H9 (cell line): Measurements from ENCODE around the gene RND3. TPM values are rescaled to one million over a fixed set of nuclear protein-coding genes. Genes with fewer than 3 reads are reported as not detected.

Experiments
- DNase-seq: peaks from one replicate; pipeline ENCODE4 v3.0.0-alpha.2; 2017
- H2AFZ ChIP-seq: one replicate; pipeline ENCODE4 v1.6.1; 2013; ENCODE audit warnings: mild to moderate bottlenecking, low read length, control low read depth, moderate library complexity
- H2AK5ac ChIP-seq: 2 replicates; pipeline ENCODE4 v1.6.1; 2013; ENCODE audit warnings: low read length, control low read depth, mixed read lengths; ENCODE audit not compliant: insufficient read length
- H2BK120ac ChIP-seq: one replicate; pipeline ENCODE4 v1.6.1; 2013; ENCODE audit warnings: low read depth, mild to moderate bottlenecking, low read length, control low read depth, inconsistent platforms; ENCODE audit not compliant: poor library complexity, severe bottlenecking
- H2BK12ac ChIP-seq: 2 replicates; pipeline ENCODE4 v1.6.1; 2013; ENCODE audit warnings: low read length, control low read depth, mixed read lengths, low read depth; ENCODE audit not compliant: insufficient read length
- H2BK15ac ChIP-seq: 2 replicates; pipeline ENCODE4 v1.6.1; 2013; ENCODE audit warnings: low read depth, low read length, control low read depth
- H2BK20ac ChIP-seq: one replicate; pipeline ENCODE4 v1.6.1; 2013; ENCODE audit warnings: low read depth, mild to moderate bottlenecking, low read length, control low read depth, inconsistent platforms; ENCODE audit not compliant: poor library complexity, severe bottlenecking
- H2BK5ac ChIP-seq: 2 replicates; pipeline ENCODE4 v1.6.1; 2013; ENCODE audit warnings: low read length, control low read depth, mixed read lengths; ENCODE audit not compliant: insufficient read length
- H3K14ac ChIP-seq: 2 replicates; pipeline ENCODE4 v1.6.1; 2013; ENCODE audit warnings: low read length, control low read depth; ENCODE audit not compliant: insufficient read depth
- H3K18ac ChIP-seq: 2 replicates; pipeline ENCODE4 v1.6.1; 2013; ENCODE audit warnings: low read depth, mild to moderate bottlenecking, mixed read lengths, low read length, control low read depth; ENCODE audit not compliant: insufficient read length
- H3K23ac ChIP-seq: 2 replicates; pipeline ENCODE4 v1.6.1; 2013; ENCODE audit warnings: low read length, control low read depth, mixed read lengths, low read depth; ENCODE audit not compliant: insufficient read length
- H3K23me2 ChIP-seq: 2 replicates; pipeline ENCODE4 v1.6.1; 2013; ENCODE audit warnings: low read depth, mild to moderate bottlenecking, mixed read lengths, low read length, control low read depth; ENCODE audit not compliant: insufficient read length, poor library complexity, severe bottlenecking
- H3K27ac ChIP-seq: 2 replicates; pipeline ENCODE4 v1.5.1; 2013; ENCODE audit warnings: low read length, control low read depth, mixed read lengths, low read depth; ENCODE audit not compliant: insufficient read length
- H3K27me3 ChIP-seq: 2 replicates; pipeline ENCODE4 v1.6.1; 2013; ENCODE audit warnings: low read length, control low read depth, inconsistent platforms; ENCODE audit not compliant: insufficient read depth
- H3K4ac ChIP-seq: 2 replicates; pipeline ENCODE4 v1.6.1; 2013; ENCODE audit warnings: low read depth, mild to moderate bottlenecking, control low read depth, inconsistent platforms, low read length, moderate library complexity
- H3K4me1 ChIP-seq: 2 replicates; pipeline ENCODE4 v1.6.1; 2013; ENCODE audit warnings: low read length, control low read depth, inconsistent platforms; ENCODE audit not compliant: insufficient read depth
- H3K4me2 ChIP-seq: 2 replicates; pipeline ENCODE4 v1.6.1; 2013; ENCODE audit warnings: low read length, control low read depth, mixed read lengths; ENCODE audit not compliant: insufficient read length, insufficient read depth
- H3K56ac ChIP-seq: 2 replicates; pipeline ENCODE4 v1.6.1; 2013; ENCODE audit warnings: low read depth, mild to moderate bottlenecking, mixed read lengths, low read length, control low read depth; ENCODE audit not compliant: insufficient read length
- H3K79me1 ChIP-seq: 2 replicates; pipeline ENCODE4 v1.6.1; 2013; ENCODE audit warnings: low read depth, mild to moderate bottlenecking, moderate library complexity, low read length, control low read depth, inconsistent platforms; ENCODE audit not compliant: insufficient read depth, poor library complexity, severe bottlenecking
- H3K79me2 ChIP-seq: 2 replicates; pipeline ENCODE4 v1.6.1; 2013; ENCODE audit warnings: low read length, control low read depth, inconsistent platforms; ENCODE audit not compliant: insufficient read depth
- H3K9ac ChIP-seq: 2 replicates; pipeline ENCODE4 v1.6.1; 2013; ENCODE audit warnings: low read length, control low read depth, mixed read lengths; ENCODE audit not compliant: insufficient read length; ENCODE audit errors: extremely low read depth
- H3K9me3 ChIP-seq: one replicate; pipeline ENCODE4 v1.6.1; 2013; ENCODE audit warnings: low read depth, low read length, inconsistent platforms; ENCODE audit not compliant: control insufficient read depth
- H3T11ph ChIP-seq: one replicate; pipeline ENCODE4 v1.6.1; 2013; ENCODE audit warnings: mild to moderate bottlenecking, low read length, control low read depth, inconsistent platforms
- H4K20me1 ChIP-seq: one replicate; pipeline ENCODE4 v1.6.1; 2013; ENCODE audit not compliant: control insufficient read depth, insufficient read length, insufficient read depth
- H4K5ac ChIP-seq: 2 replicates; pipeline ENCODE4 v1.6.1; 2013; ENCODE audit warnings: low read depth, mild to moderate bottlenecking, mixed read lengths, low read length, control low read depth; ENCODE audit not compliant: insufficient read length
- H4K8ac ChIP-seq: replicated peaks from 2 replicates; pipeline ENCODE4 v1.6.1; 2013; ENCODE audit warnings: low read length, control low read depth, mixed read lengths, low read depth; ENCODE audit not compliant: insufficient read length
- H4K91ac ChIP-seq: 2 replicates; pipeline ENCODE4 v1.6.1; 2013; ENCODE audit warnings: low read depth, mild to moderate bottlenecking, moderate library complexity, mixed read lengths, low read length, control low read depth; ENCODE audit not compliant: insufficient read length
- H3K27ac Mint-ChIP-seq, 3 experiments: 2 replicates in 2 of 3; 3 replicates in 1 of 3; pipeline ENCODE4 v1.8.0; 2020 to 2021; ENCODE audit warnings: mixed read lengths in 3 of 3, mild to moderate bottlenecking in 1 of 3, moderate library complexity in 1 of 3
- H3K27me3 Mint-ChIP-seq: 2 replicates; pipeline ENCODE4 v1.8.0; 2021; ENCODE audit warnings: low read depth, mild to moderate bottlenecking, moderate library complexity, mixed read lengths
- H3K36me3 Mint-ChIP-seq, 3 experiments: 2 replicates in 2 of 3; 3 replicates in 1 of 3; pipeline ENCODE4 v1.8.0; 2020 to 2021; ENCODE audit warnings: low read depth in 3 of 3, mixed read lengths in 3 of 3; ENCODE audit not compliant: insufficient read depth in 1 of 3
- H3K4me1 Mint-ChIP-seq, 2 experiments: 2 replicates each; pipeline ENCODE4 v1.8.0; 2020; ENCODE audit warnings: mixed read lengths in 2 of 2
- H3K4me3 Mint-ChIP-seq, 2 experiments: 2 replicates in 1 of 2; 3 replicates in 1 of 2; pipeline ENCODE4 v1.8.0; 2020 to 2021; ENCODE audit warnings: mild to moderate bottlenecking in 2 of 2, mixed read lengths in 2 of 2, moderate library complexity in 1 of 2
- H3K9me3 Mint-ChIP-seq, 2 experiments: 2 replicates in 1 of 2; 3 replicates in 1 of 2; pipeline ENCODE4 v1.8.0; 2020; ENCODE audit warnings: mild to moderate bottlenecking in 2 of 2, mixed read lengths in 2 of 2, moderate library complexity in 1 of 2
- WGBS: extraction: QIAGEN DNeasy Blood & Tissue Kit; methylation state at CpG from one replicate; pipeline ENCODE4 v1.1.7; 2013; ENCODE audit warnings: missing lambda C conversion rate, low lambda C conversion rate, mixed read lengths; ENCODE audit not compliant: insufficient read length; ENCODE audit errors: extremely low coverage; 5-methylcytosine and 5-hydroxymethylcytosine counted together
- total RNA-seq: library from RNA; stranded (reverse); gene quantifications from 2 replicates; pipeline ENCODE4 v1.2.1, GENCODE V29; 2021
- TF ChIP-seq, protein P1 (sequence below): fragments of 200-600 bp; sonication (generic); conservative IDR thresholded peaks from 3 replicates; pipeline ENCODE4 v1.8.0; 2021; ENCODE audit warnings: antibody characterized with exemption, mild to moderate bottlenecking

RND3 gene
- total RNA-seq, 1 experiment from 2014 or later = 62.6 TPM

DNA sequence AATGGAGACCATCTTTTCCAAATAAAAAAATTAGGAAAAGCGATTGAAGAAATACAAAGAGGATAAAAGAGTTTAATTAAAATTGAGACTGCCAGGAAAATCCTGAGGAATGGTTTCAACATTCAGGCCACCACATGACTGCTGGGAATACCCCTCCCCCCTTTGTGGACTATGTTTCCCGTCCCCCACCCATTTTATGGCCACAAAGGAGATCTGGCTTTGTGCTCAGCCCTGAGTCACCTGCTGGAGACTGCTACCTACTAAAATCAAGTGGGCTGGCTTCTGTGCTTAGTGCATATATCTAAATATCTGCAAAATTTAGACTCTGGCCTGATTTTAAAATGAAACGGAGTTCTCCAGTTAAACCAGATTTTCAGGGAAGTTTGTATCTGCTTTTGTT, 10.1 kb downstream of the RND3 start:
- Histone ChIP-seq H3K23me2 (no peaks in the 10 kb centered on the region), H2BK12ac (no peak overlapping the region), H4K20me1 (no peaks in the 10 kb centered on the region), H3K14ac (no peak overlapping the region), H3K56ac (no peak overlapping the region), H4K8ac (no peak overlapping the region), H3T11ph (no peak overlapping the region), H2BK15ac (no peak overlapping the region), H3K9ac (no peak overlapping the region), H2AK5ac (no peak overlapping the region), H3K27ac (no peak overlapping the region), H3K18ac (no peak overlapping the region), H3K23ac (no peak overlapping the region), H4K91ac (no peak overlapping the region), H3K4ac (no peak overlapping the region), H3K79me1 (peaks cover 4% of the 10 kb centered on the region), H2BK20ac (no peak overlapping the region), H4K5ac (no peak overlapping the region), H3K4me1 (peaks cover 5% of the 10 kb centered on the region), H3K4me2 (no peak overlapping the region), H2BK5ac (no peak overlapping the region), H3K9me3 (no peaks in the 10 kb centered on the region), H3K79me2 (peaks cover 59% of the 10 kb centered on the region), H2AFZ (no peak overlapping the region), H2BK120ac (no peak overlapping the region), H3K27me3 (no peaks in the 10 kb centered on the region)
- H3K27me3 Mint-ChIP-seq = no peaks in the 10 kb centered on the region
- WGBS = no CpG with 5 or more reads among the region's 3 CpGs
- TF ChIP-seq, protein P1, sequence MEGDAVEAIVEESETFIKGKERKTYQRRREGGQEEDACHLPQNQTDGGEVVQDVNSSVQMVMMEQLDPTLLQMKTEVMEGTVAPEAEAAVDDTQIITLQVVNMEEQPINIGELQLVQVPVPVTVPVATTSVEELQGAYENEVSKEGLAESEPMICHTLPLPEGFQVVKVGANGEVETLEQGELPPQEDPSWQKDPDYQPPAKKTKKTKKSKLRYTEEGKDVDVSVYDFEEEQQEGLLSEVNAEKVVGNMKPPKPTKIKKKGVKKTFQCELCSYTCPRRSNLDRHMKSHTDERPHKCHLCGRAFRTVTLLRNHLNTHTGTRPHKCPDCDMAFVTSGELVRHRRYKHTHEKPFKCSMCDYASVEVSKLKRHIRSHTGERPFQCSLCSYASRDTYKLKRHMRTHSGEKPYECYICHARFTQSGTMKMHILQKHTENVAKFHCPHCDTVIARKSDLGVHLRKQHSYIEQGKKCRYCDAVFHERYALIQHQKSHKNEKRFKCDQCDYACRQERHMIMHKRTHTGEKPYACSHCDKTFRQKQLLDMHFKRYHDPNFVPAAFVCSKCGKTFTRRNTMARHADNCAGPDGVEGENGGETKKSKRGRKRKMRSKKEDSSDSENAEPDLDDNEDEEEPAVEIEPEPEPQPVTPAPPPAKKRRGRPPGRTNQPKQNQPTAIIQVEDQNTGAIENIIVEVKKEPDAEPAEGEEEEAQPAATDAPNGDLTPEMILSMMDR = no peak
- H3K27ac Mint-ChIP-seq = peak overlapping the region in 2 of 3 experiments; percentile 25 to 79; a peak in 4 of 7 replicates
- peaks cover 38 to 55% of the 10 kb centered on the region in 2 experiments for H3K4me1 Mint-ChIP-seq
- DNase-seq = no peak
- no peak overlapping the region for H3K4me3 Mint-ChIP-seq
- H3K36me3 Mint-ChIP-seq = peaks cover 25 to 52% (median 27%) of the 10 kb centered on the region in 3 experiments
- no peaks in the 10 kb centered on the region for H3K9me3 Mint-ChIP-seq
